ENCODE data around the gene RPS27L.
"Not testable (repeated sequence)": the region's sequence is repeated elsewhere in the genome, so short reads cannot be mapped to it uniquely, and the experiment has no call there.

RPS27L gene

DNA sequence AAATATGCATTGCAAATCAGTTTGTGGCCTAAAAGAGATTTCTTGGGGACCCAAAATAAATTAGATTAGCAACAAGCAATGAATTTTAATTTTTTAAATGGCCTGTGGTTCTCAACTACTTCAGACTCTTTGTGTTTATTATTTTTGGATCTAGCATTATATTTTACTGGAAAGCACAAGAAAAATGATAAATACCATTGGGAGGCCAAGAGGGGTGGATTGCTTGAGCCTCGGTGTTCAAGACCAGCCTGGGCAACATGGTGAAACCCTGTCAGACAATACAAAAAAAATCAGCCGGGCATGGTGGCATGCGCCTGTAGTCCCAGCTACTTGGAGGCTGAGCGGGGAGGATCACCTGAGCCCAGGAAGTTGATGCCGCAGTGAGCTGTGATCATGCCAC, 22.0 kb downstream of the RPS27L start:
- no peak for DNase-seq

DNA sequence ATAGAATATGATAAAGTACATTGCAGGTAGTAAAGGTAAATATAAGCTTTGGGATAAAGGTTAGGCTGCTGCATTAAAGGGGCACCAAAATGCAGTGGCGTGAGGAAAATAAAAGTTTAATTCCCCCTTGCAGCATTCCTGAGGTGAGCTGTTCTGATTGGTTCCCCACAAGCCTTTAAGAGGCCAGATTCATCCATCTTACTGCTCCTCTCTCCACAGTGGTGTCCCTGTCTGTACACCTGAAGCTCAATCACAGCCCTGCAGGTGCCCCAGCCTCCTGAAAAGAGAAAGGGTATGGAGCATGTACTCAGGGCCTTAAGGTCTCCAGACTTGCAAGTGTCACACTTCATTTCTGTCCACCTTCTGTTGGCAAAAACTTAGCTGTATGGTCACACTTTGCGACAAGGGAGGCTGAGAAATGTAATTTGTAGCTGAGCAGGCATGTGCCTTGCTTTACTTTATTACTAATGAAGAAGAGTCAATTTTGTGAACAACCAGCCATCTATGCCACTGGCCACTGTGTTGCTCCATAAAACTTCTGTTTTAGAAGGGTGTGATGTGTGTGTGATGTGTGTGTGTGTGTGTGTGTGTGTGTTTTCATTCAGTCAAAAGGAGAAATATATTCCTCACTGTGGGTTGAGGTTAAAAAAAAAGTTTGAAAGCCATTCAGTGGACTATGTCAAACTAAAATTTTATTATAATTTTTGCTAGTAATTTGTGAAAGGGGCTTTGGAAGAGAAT, 22.9 kb downstream of the RPS27L start:
- no peak for DNase-seq

DNA sequence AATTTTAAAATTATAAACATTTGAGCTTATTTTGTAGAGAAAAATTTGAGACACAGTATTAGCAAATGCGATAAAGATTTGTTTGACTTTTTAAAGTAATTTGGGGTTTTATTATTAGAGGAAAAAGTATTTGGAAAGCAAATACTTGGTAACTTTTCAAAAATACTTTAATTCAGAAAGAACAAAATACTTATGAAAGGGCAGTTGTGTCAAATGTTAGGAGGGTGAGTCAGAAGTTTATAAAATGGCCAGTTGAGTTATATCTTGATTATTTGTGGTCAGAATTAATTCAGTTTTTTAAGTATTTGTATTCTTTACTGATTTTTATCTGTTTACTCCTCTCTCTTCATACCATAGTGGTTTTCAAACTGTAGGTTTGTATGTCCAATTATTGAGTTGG, 23.5 kb downstream of the RPS27L start:
- no peak for DNase-seq

DNA sequence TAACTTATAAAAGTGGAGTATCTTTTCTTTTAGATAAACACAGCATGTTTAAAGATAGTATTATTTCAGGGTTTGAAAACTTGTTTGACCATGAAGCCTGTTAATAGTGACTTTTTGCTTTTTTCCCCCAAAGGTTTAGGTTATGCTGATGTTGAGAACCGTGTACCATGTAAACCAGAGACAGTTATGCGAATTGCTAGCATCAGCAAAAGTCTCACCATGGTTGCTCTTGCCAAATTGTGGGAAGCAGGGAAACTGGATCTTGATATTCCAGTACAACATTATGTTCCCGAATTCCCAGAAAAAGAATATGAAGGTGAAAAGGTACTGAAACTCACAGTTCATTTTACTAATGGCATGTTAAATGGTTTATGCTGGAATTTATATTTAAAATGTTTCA, 30.6 kb downstream of the RPS27L start:
- no peak for DNase-seq

DNA sequence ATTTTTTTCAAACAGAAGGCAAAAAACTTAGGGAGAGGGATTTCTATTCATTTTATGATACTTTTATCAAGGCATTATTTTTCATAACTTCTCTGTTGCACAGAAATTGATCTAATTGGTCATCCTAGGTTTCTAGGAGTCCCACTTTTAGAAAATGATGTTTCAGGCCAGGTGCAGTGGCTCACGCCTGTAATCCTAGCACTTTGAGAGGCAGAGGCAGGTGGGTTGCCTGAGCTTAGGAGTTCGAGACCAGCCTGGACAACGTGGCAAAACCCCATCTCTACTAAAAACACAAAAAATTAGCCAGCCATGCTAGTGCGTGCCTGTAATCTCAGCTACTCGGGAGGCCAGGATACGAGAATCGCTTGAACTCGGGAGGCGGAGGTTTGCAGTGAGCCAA, 32.8 kb downstream of the RPS27L start:
- no peak for DNase-seq

DNA sequence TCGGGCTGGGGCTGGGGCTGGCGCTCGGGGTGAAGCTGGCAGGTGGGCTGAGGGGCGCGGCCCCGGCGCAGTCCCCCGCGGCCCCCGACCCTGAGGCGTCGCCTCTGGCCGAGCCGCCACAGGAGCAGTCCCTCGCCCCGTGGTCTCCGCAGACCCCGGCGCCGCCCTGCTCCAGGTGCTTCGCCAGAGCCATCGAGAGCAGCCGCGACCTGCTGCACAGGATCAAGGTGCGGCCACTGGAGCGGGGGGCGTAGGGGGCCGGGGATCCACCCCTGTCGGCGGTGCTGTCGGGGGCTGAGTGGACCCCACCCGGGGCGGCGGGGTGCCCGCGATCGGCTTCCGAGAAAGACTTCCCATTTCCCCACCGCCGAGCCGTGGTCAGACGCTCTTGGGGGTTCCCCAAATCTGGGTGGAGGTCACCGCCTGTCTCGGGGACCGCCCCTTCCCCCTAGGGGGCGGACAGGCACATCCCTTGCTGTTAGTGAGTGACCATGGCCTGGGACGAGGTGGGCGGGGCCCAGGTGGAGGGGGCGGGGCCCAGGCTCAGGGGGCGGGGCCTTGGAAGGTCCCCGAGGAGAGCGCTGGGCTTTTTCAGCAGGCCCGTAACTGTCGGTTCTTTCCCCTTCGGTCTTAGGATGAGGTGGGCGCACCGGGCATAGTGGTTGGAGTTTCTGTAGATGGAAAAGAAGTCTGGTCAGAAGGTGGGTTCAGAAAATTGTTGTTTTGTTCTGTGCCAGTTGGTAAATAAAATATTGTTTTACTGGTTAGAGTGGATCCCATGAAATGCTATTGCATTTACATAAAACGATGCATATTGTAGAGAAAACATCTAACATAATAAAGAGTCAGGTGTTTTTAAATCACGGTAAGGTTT, 35.0 kb downstream of the RPS27L start:
- peak; percentile 17 for DNase-seq

DNA sequence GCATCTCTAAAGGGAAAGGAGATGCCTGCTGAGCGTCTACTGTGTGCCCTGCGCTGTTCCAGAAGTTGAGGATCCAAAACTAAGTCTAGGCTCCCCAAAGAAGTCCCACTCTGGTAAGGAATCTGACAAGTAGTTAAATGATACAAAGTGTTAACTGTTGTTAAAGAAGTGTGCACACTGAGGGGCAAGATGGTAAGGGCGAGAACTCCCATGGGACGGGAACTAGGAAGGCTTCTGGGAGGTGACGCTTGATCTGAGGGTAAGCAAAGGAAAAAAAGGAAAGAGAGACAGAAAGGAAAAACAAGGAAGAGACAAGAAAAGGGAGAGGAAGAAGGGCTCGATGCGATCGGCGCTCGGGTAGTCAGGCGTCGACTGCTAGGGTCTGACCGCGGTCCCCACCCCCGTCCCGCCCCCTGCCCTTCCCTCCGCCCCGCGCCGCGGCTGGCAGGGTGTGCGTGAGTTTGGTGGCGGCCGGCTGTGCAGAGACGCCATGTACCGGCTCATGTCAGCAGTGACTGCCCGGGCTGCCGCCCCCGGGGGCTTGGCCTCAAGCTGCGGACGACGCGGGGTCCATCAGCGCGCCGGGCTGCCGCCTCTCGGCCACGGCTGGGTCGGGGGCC, 35.8 kb downstream of the RPS27L start, which contains the start of gene LACTB:
LACTB (plus strand) TSS at position 480 of the 620 bp plus-strand sequence; CDS start at position 491, 11 bp downstream.
- peak; percentile 14 for DNase-seq

DNA sequence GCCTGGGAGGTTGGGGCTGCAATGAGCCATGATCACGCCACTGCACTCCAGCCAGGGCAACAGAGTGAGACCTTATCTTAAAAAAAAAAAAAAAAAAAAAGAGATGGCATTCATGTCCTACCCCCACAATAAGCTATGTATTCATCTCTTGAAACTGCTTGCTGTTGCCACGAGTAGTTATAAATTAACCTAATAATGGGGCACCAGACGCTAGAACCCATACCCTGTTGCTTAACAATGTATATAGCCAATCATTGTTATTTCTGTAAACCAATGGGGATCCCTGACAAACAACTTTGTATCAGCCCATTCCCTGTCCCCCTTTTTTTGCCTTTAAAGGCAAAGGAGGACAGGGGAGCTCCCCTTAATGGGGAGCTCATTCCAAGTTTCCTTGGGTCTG, 38.4 kb downstream of the RPS27L start:
- no peak for DNase-seq

DNA sequence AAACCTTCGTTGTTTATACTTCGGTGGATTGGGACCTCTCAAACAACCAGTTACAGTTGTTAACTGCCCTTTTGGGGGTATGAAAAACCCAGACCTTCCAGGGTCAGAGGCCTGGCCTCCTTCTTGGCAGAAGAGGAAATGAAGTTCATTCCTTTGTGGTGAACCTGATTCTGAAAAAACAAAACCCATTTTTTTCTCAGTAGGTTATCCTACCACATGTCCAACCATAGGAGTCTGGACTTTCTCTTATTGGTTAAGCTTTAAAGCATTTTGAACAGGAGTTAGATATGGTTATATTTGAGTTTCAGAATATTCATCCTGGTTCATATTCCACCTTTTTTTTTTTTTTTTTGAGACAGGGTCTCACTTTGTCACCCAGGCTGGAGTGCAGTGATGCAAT, 42.8 kb downstream of the RPS27L start:
- no peak for DNase-seq

DNA sequence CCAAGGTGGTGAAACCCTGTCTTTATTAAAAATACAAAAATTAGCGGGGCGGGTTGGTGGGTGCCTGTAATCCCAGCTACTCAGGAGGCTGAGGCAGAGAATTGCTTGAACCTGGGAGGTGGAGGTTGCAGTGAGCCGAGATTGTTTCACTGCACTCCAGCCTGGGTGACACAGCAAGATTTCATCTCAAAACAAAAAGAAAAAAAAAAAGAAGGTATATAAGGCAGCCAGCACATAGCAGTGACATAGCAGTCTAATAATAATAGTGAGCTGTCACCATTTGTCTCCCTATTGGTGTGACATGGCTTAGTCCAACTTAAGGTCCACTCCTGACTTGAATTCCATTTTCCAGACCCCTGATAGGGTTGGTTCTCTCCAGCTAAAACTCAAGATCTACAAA, 44.4 kb downstream of the RPS27L start:
- no peak for DNase-seq

DNA sequence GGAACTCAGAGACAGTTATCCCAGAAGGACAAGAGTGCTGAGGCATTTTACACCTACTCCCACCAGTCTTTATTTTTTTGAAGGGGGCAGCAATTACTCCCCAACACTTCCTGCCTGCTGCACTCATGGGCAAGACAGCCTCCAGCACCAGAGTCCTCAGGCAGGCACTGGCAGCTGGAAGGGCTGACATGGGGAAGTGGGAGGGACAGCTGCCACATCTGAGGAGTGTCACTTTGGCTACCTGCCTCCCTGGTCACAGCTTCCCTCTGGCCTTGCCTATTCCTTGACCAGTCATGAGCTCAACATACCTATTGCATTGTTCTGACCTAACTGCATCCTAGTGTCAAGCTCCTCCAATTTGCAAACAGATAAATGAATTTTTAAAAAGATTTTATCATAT, 45.8 kb downstream of the RPS27L start:
- DNase-seq: no peak

DNA sequence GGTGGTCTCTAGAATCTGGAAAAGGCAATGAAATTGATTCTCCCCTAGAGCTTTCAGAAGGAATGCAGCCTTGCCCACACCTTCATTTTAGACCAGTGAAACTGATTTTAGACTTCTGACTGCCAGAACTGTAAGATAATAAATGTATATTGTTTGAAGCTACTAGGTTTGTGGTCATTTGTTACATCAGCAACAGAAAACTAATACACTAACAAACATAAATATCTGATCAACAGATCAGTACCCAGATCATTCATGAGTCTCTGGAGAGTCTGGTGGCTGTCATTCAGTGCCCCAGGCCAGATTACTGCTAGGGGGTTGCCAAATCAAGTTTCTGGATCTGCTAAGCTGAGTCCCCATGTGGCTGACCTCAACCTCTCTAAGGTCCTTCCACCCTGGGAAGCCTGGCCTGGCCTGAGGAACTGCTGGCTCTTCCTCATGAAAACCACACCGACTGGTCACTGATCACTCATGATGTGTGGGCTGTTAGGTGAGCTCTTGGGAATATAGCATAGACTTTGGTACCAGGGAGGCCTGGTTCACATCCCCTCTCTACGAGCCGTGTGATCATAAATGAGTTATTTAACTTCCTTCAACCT, 46.8 kb downstream of the RPS27L start:
- no peak for DNase-seq

DNA sequence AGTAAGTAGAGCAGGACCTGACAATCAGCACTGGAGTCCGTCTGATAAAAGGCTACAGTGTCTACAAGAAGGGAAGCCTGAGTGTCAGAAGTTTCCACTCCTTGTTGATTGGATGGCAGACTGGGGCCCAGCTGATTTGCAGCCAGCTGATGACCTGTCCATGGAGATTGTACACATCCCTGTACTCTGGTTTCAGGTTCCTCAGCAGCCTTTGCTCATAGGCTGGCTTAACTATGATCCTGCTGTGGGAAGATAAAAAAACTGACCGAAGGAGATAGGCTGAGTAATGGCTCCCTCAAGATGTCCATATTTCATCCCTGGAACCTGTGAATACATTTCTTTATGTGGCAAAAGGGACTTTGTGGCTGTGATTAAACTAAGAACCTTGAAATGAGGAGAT, 47.4 kb downstream of the RPS27L start:
- DNase-seq: no peak

DNA sequence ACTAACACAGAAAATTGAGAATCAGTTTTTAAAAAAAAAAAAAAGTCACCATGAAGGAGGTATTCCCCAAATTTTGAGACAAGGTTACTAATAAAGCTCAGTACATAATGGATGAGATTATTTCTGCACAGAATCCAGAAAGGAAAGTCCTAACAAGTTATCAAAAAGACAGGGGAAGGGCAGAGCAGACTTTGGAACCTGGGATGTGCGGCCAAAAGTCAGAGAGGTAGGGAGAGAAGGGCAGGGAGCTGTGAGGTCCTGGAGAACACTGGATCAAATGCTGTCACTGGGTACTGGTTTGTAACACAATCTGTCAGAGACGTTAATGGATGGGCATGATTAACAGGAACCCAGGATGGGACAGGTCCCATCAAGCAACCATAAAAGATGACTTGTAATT, 47.8 kb downstream of the RPS27L start:
- no peak for DNase-seq

DNA sequence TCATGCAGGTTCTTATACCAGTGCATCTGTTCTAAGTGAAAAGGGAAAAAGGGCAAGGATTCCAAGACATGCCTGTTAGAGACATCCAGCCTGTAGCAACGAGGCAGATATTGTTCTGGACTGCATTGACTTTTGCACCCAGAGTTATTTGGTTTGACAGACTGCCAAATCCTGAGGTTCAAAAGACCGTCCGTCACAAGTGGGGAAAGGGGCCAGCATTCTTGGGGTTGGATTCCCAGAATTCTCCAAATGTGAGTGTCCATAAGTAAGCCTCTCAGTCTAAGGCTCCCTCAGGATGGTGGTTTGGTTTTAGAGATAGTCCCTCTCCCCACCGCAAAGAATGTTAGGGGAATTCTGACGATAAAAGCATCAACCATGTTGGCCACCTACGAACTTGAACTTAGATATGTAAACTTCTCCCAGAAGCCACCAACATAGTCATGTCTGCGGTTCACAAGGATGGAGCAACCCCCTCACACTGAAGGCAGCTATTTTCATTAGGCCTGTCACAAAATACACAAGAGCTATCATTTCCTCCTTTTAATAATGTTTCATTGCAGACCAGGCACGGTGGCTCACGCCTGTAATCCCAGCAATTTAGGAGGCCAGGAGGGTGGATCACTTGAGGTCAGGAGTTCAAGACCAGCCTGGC, 49.3 kb downstream of the RPS27L start:
- no peak for DNase-seq

DNA sequence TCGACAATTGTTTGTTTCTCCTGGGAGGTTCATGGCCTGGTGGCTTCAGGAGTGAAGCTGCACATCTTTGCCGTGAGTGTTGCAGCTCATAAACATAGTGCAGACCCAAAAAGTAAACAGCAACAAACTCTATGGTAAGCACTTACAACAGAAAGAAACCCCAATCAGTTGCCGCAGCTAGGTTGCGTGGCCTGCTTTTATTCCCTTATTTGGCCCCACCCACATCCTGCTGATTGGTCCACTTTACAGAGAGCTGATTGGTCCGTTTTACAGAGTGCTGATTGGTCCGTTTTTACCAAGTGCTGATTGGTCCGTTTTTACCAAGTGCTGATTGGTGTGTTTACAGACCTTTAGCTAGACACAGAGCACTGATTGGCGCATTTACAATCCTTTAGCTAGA, 51.9 kb downstream of the RPS27L start:
- DNase-seq: not testable (repeated sequence)

DNA sequence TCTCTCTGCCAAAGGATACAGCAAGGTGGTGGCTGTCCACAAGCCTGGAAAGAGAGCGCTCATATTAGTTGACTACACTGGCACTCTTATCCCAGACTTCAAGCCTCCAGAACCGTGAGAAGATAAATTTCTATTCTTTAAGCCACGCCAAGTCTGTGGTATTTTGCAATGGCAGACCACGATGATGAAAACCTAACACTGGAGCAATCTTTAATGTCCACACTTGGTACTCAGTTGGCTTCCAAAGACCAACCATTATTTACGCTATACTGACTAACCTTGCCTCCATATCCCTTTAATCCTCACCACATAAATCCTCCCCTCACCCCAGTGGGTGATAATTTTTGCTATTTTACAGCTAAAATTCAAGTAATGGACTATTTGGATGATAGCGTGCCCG, 52.5 kb downstream of the RPS27L start:
- no peak for DNase-seq

DNA sequence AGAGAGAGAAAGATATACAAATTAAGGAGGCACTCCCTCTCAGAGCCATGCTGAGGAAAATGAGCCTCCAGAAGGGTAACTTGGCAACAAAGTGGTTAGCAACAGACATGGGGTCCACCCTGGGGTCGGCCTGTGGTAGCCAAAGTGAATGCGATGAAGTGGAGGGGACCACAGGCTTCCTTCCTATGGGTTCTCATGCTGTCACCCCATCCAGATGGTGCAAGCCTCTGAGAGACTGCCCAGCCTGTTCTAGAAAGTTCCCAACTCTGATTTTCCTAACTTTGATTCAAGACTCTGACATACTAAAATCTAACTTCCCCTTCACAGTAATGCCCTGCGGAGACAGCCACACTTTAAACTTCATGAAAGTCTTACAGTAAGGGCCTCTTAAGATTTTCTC, 53.9 kb downstream of the RPS27L start:
- DNase-seq: no peak

DNA sequence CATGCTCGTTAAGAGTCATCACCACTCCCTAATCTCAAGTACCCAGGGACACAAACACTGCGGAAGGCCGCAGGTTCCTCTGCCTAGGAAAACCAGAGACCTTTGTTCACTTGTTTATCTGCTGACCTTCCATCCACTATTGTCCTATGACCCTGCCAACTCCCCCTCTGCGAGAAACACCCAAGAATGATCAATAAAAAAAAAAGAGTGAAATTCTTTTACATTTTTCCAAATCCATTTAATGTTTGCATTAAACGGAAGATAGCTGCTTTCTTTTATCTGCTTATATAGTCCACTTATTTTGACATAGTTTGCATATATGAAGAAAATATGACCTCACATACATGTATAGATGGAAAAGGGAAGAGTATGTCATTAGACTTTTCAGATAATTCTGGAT, 57.7 kb downstream of the RPS27L start:
- not testable (repeated sequence) for DNase-seq

DNA sequence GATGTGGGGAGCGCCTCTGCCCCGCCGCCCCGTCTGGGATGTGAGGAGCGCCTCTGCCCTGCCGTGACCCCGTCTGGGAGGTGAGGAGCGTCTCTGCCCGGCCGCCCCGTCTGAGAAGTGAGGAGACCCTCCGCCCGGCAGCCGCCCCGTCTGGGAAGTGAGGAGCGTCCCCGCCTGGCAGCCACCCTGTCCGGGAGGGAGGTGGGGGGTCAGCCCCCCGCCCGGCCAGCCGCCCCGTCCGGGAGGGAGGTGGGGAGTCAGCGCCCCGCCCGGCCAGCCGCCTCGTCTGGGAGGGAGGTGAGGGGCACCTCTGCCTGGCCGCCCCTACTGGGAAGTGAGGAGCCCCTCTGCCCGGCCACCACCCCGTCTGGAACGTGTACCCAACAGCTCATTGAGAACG, 58.4 kb downstream of the RPS27L start:
- DNase-seq: not testable (repeated sequence)
